HG03432 (cell line): Measurements from ENCODE around the gene STX18.
A peak's percentile ranks its signal among the peaks of the same experiment; 100 is the strongest.
"Not testable (repeated sequence)": the region's sequence is repeated elsewhere in the genome, so short reads cannot be mapped to it uniquely, and the experiment has no call there.

Experiments
- ATAC-seq: cut with Tn5 transposase; IDR thresholded peaks from one replicate; pipeline ENCODE4 v1.9.1; 2021; ENCODE audit warnings: mild to moderate bottlenecking, moderate library complexity; ENCODE audit not compliant: unreplicated experiment

STX18 gene

DNA sequence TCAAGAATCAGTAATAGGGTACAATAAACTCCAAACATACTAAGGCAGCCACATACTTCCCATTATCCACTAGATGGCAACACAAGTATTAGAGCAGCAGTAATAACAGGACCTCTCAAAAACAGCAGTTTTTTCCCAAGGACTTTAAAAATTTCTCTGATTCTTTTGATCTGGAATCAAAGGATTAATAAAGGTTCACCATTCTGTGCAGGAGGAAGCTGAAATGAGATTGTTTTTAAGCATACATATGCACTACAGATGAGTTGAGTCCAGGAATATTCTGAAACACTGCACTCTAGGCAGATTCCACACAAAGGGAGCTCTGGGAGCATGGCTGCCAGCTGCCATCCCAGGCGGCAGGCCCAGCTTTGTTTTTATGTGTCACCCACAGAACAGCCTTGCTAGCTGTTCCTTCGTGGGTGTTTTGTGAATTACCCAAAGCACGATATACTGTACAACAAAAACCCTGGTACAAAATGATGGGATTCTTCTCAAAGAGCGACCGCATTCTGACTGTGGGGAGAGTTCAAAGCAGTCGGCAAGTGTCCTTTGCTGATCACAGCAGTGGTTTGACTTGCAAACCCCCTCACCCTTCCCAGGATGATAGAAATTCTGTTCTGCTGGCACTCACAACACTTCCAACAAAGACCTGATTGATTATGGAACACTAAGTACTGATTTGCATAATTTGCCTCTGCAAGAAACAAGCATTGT, 61.0 kb downstream of the STX18 start:
- no peak for ATAC-seq

GRCh38 chr4:4480205-4480604, 61.6 kb downstream of the STX18 start:
- ATAC-seq: no peak

DNA sequence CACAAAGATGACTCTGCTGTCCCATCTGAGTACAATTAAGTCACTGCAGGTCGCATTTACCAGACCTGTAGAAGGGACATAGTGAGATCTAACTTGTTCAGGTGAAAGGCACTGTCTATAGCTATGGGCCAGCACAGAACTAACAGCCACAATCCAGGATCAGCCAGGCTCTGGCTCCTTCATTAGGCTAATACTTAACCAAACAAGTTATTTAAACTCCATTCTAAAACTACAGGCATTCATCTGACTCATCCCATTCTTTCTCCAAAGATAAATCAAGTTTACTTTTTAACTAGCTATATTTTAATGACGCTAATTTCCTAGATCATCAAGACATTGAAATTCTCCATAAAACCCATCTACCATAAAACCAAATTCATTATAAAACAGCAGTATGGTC, 62.5 kb downstream of the STX18 start:
- no peak for ATAC-seq

GRCh38 chr4:4477796-4478195, 64.1 kb downstream of the STX18 start:
- no peak for ATAC-seq

DNA sequence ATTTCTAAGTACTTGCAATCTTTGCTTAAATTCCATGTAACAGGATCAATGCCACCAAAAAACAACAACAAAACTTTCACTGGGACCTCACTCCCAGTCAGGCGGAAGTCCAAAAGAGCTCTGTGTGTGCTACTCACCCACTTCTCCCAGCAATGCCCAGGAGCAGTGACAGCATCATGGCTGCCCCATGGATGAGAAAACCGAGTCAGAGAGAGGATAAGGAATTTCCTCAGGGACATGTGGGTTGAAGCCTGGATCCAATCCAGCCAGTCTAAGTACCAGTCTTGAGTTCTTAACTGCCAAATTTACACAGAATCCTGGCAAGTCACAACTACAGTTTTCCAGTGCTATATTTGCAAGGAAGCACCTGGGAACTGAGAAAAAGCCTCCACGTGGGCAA, 64.5 kb downstream of the STX18 start:
- ATAC-seq: no peak

DNA sequence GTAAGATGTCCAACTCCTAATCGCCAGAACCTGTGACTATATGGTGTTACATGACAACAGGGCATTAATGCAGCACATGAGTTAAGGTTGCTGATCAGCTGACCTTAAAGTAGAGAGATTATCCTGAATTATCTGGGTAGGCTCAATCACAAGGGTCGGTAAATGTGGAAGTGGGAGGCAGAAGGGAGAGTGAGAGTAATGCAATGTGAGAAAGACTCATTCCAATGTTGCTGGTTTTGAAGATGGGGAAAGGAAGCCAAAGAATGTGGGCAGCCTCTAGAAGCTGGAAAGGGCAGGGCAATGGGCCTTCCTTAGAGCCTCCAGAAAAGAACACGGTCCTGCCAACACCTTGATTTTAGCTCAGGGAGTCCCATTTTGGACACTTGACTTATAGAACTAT, 67.4 kb downstream of the STX18 start:
- no peak for ATAC-seq

- ATAC-seq: no peak
Measured at GRCh38 chr4:4472344-4472958, 69.4 kb downstream of the STX18 start.

DNA sequence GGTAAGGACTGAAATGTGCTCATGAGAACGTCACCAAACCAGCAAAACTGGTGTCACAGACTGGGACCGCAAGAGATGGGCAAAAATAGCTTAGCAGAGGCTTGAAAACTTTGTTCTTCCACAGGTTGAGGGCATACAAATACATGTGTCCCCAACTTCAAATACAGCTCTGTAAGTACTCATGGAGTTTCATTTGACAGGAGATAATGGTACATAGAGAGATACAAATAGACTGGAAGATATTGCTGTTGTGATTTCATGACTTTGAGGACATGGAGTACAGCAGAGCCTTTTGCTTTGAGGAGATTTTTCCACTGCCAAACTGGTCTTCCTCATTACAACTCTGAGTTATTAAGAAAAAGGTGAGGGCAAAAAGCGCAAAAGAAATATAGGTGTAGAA, 70.7 kb downstream of the STX18 start:
- no peak for ATAC-seq

DNA sequence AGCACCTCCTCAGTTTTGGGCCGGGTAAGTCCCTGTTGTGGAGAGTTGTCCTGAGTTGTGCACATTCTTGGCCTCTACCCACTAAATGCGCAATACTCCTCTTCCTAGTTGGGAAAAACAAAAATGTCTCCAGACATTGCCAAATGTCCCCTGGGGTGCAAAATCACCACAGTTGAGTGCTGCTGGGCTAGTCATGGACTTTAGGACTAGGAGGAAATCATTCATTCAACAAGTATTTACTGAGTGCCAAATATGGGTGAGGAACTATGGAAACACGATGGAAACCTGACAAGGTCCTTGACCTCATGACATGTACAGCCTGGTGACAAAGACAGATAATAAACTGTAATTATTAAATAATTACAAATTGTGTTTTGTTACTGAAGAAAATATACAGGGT, 71.6 kb downstream of the STX18 start:
- ATAC-seq: no peak

DNA sequence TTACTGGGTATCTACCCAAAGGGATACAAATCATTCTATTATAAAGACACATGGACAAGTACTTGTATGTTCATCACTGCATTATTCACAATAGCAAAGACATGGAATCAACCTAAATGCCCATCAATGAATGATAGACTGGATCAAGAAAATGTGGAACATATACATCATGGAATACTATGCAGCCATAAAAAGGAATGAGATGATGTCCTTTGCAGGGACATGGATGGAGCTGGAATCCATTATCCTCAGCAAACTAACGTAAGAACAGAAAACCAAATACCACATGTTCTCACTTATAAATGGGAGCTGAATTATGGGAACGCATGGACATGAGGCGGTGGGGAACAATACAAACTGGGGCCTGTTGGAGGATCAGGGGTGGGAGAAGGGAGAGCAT, 76.6 kb downstream of the STX18 start:
- ATAC-seq: not testable (repeated sequence)

DNA sequence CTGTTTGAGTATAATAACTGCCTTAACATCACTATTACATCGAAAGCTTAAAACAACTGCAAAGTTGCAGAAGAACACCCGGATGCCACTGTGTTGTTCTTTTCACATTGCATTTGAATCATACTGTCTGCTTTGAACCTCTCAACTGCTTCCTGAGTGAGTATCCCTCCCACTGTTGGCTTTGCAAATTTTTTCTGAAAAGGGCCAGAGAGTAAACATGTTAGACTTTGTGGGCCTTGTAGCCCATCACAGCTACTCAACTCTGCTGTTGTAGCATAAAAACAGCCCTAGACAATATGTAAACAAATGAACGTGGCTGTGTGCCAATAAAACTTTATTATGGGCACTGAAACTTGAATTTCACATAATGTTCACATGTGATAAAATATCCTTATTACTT, 78.9 kb downstream of the STX18 start:
- ATAC-seq: no peak

DNA sequence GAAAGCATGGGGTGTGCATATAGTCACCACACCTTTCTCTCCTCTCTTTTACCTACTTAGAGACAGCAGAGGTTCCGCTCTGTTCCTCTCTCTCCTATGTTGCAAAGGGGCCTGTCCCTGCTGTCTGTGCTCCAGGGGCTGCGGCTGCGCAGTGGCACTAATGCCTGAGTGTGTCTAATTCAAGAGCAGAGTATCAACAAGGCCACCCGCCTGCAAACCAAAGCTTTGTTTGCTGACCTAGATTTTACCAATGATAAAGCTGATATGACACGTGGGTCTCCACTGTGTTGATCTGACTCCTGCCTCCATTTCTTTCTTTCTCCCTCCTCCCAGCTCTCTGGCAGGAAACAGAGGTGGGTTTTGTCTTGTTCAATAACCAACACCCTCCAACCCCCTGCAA, 80.0 kb downstream of the STX18 start:
- no peak for ATAC-seq

- no peak for ATAC-seq
Measured at GRCh38 chr4:4461178-4461577, 80.7 kb downstream of the STX18 start.

DNA sequence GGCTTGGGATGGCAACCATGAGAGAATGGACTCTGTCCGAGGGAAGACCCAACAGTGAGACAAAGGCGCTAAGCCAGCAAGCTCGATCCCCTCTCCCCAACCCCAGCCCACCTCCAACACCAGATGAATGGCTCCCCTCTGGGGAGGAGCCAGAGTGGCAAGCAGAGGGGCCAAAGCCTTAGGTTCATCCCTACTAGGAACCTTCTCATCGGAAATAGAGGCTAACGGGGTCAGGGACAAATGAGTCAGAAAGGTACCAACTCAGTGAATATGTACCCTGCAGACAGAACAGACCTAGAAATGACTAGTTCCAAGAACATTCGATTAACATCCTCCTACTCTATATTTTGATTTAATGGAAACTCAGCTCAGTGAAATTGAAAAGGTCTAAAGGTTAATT, 81.1 kb downstream of the STX18 start:
- no peak for ATAC-seq

- no peak for ATAC-seq
Measured at GRCh38 chr4:4459181-4459580, 82.7 kb downstream of the STX18 start.

DNA sequence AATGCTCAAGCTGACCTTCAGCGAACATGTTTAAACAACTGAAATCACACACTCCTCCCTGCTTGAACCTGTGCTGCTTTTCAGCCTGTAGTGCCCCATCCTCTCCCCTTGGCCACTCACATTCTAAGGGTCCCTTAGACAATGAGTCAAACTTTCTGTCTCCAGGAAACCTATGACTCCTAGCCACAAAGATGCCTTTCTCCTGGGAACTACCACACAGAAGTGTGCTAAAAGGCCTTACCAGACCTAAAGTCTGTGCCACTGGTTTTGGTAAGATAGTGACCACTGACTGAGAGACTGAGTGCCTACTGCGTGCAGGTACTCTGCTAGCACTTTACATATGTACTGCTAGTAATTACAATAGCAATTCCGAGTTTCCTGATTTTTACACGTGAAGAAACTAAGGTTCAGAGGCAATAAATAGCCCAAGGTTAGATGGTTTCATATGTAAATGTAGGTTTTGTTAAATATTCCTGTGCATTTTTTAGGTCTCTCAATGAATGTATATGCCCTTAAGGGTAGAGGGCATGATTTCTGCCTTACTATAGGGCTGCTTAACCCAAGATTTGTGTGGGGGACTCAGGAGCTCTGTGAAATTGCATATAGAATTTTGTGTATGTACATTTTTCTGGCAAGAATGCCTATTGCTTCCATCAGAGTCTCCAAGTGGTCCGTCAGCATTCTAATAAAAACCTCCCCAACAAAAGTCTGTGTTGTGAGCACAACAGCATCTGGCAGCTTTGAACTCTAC, 83.9 kb downstream of the STX18 start:
- ATAC-seq: no peak

- no peak for ATAC-seq
Measured at GRCh38 chr4:4456816-4457578, 84.9 kb downstream of the STX18 start.

- ATAC-seq: no peak
Measured at GRCh38 chr4:4456351-4456750, 85.5 kb downstream of the STX18 start.

DNA sequence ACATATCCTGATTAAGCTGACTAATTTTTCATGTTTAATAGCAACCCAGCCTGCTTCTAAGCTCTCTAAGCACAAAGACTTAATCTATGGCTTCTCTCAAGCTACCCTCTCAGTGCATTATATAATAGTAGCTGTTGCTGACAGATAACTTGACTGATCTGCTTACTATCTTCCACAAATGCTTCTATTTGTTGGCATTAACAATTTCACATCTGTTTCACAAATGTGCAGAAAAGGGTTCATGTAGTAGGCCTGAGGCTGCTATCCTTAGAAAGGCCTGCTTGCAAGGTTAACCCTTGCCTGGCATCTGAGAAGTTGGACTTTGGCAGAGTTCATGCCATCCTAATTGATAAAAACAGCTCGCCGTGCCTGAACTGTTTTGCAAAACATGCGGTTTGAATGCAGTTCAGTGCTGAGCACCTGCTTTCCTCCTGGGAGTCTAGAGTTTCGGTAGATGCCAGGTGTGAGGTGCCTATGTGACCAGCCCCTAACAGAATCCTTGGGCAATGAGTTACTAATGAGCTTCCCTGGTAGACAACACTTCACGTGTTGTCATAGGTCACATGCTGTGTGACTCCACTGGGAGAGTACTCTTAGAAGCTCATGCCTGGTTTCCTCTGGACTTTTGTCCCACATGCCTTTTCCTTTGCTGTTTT, 86.5 kb downstream of the STX18 start:
- ATAC-seq: peak; percentile 67

DNA sequence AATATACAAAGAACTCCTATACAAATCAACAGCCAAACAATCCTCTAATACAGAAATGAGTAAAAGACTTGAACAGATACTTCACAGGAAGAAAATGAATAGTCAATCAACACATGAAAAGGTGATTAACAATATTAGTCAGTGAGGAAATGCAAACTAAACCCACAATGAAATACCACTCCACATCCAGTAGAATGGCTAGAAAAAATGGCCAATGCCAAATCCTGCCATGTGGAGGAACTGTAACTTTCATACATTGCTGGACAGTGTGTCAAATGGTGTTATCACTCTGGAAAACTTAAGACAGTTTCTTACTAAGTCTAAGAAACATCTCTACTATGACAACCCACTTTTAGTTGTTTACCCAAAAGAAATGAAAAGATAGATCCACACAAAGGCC, 95.4 kb downstream of the STX18 start:
- ATAC-seq: no peak

- no peak for ATAC-seq
Measured at GRCh38 chr4:4443821-4444220, 98.0 kb downstream of the STX18 start.
